Vagina (tissue), 2 donors: Measurements from ENCODE around the gene MAP4K4. TPM values are rescaled to one million over a fixed set of nuclear protein-coding genes. Genes with fewer than 3 reads are reported as not detected.
"Not testable (repeated sequence)": the region's sequence is repeated elsewhere in the genome, so short reads cannot be mapped to it uniquely, and the experiment has no call there.

Experiments
- DNase-seq, 2 donors: peaks; one replicate each; pipeline ENCODE4 v3.0.0-alpha.2; 2017; ENCODE audit errors: extremely low spot score in 2 of 2
- H3K27ac ChIP-seq: fragments of 200-600 bp; sonication (generic); one replicate; pipeline ENCODE4 v1.5.1; 2019
- H3K27me3 ChIP-seq: fragments of 200-600 bp; sonication (generic); one replicate; pipeline ENCODE4 v1.5.1; 2019
- H3K36me3 ChIP-seq, 2 donors: fragments of 200-600 bp; sonication (generic); one replicate each; pipeline ENCODE4 v1.5.1; 2017 to 2019
- H3K4me1 ChIP-seq: fragments of 200-600 bp; sonication (generic); one replicate; pipeline ENCODE4 v1.5.1; 2019
- H3K4me3 ChIP-seq, 2 donors: fragments of 200-600 bp; sonication (generic); 1 replicate in 1 of 2; 2 replicates in 1 of 2; pipeline ENCODE4 v1.5.1; 2016 to 2019
- H3K9me3 ChIP-seq: fragments of 200-600 bp; sonication (generic); one replicate; pipeline ENCODE4 v1.5.1; 2019
- POLR2A ChIP-seq, 2 donors: fragments of 450-650 bp; IDR thresholded peaks; one replicate each; pipeline ENCODE4 v1.6.1; 2017; ENCODE audit warnings: antibody characterized with exemption in 2 of 2, mild to moderate bottlenecking in 2 of 2, moderate library complexity in 2 of 2
- POLR2AphosphoS5 ChIP-seq, 2 donors: sonication (generic); formaldehyde crosslinking; IDR thresholded peaks; one replicate each; pipeline ENCODE4 v1.9.0; 2017; ENCODE audit warnings: antibody characterized with exemption in 2 of 2, mild to moderate bottlenecking in 2 of 2, low read depth in 1 of 2; ENCODE audit not compliant: insufficient read depth in 1 of 2
- intact Hi-C: fragments of 100-400 bp; cut with DNase I; formaldehyde crosslinking; loops from one replicate; pipeline ENCODE4 v1.15.1; 2023
- total RNA-seq: library from RNA; depleted of rRNA; stranded (reverse); fragments of >200 nt; gene quantifications from one replicate; pipeline ENCODE4 v1.2.3, GENCODE V29; 2016
- TF ChIP-seq, protein P1 (sequence below), 3 experiments: fragments of 450-650 bp in 2 of 3; fragments of 200-600 bp in 1 of 3; sonication (generic) in 1 of 3; IDR thresholded peaks; one replicate each; pipeline ENCODE4 v1.5.1; 2017 to 2019; ENCODE audit warnings: antibody characterized with exemption in 3 of 3, mild to moderate bottlenecking in 2 of 3, moderate library complexity in 2 of 3

Gene MAP4K4
- total RNA-seq, 1 donor from 2014 or later, result 75.9 TPM

DNA sequence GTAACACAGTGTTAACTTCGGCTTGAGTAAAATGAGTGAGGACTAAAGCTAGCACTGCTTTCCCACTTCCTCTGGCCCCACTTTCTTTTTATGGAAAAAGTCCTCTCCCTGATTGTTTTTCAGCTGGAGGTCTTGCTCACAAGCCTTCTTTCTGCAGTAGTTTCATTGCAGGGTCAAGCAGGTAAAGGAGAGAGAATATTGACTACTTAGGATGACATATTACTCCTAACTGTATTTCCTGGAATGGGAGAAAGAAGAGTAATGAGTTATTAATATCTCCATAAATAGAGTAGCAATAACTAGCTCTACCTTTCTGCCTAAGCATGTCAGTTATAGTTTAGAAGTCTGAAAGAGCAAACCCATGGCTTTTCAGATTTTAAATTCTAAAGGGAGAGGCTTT is 45.0 kb downstream of the MAP4K4 start:
- TF ChIP-seq, protein P1, sequence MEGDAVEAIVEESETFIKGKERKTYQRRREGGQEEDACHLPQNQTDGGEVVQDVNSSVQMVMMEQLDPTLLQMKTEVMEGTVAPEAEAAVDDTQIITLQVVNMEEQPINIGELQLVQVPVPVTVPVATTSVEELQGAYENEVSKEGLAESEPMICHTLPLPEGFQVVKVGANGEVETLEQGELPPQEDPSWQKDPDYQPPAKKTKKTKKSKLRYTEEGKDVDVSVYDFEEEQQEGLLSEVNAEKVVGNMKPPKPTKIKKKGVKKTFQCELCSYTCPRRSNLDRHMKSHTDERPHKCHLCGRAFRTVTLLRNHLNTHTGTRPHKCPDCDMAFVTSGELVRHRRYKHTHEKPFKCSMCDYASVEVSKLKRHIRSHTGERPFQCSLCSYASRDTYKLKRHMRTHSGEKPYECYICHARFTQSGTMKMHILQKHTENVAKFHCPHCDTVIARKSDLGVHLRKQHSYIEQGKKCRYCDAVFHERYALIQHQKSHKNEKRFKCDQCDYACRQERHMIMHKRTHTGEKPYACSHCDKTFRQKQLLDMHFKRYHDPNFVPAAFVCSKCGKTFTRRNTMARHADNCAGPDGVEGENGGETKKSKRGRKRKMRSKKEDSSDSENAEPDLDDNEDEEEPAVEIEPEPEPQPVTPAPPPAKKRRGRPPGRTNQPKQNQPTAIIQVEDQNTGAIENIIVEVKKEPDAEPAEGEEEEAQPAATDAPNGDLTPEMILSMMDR (IDR thresholded peaks at IDR 0.05), result no peak
- TF ChIP-seq POLR2A (IDR thresholded peaks at IDR 0.05) (no peak), POLR2AphosphoS5 (IDR thresholded peaks at IDR 0.05; ENCODE audit: insufficient read depth in 1 of 2, low read depth in 1 of 2) (no peak)
- no peak overlapping the region for H3K4me3 ChIP-seq
- peaks cover 69% of the 10 kb centered on the region for H3K4me1 ChIP-seq

DNA sequence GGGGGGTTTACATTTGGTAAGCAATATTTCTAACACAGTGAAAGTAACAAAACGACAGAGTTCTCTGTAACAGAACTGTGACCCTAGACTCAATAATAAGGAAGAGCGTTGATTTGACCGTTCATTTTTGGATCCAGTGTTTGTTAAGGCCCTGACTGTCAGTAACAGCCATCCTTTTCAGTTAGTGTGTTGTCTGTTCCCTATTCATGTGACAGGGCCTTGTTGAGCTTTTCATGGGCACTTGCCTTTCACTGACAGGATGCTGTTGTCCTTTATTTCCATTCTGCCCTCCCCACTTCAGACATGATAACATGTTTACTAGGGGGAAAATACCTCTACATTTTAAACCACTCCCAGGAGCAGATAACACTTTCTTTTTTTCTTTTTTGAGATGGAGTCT is 45.8 kb downstream of the MAP4K4 start:
- peak overlapping the region; percentile 67 for H3K27ac ChIP-seq
- no peak for DNase-seq
- TF ChIP-seq POLR2AphosphoS5 (IDR thresholded peaks at IDR 0.05; ENCODE audit: insufficient read depth in 1 of 2, low read depth in 1 of 2) (no peak), POLR2A (IDR thresholded peaks at IDR 0.05) (no peak)
- TF ChIP-seq, protein P1 (IDR thresholded peaks at IDR 0.05), result no peak
- no peaks in the 10 kb centered on the region for H3K27me3 ChIP-seq
- H3K4me1 ChIP-seq, result peaks cover 76% of the 10 kb centered on the region
- no peaks in the 10 kb centered on the region for H3K36me3 ChIP-seq
- intact Hi-C loops, result no loop called here
- no peak overlapping the region for H3K4me3 ChIP-seq
- no peaks in the 10 kb centered on the region for H3K9me3 ChIP-seq

More for the DNA sequence above, 45.0 kb downstream of the MAP4K4 start:
- no peak for DNase-seq
- no peaks in the 10 kb centered on the region for H3K9me3 ChIP-seq
- intact Hi-C loops, result no loop called here
- peak overlapping the region; percentile 67 for H3K27ac ChIP-seq
- no peaks in the 10 kb centered on the region for H3K27me3 ChIP-seq
- no peaks in the 10 kb centered on the region for H3K36me3 ChIP-seq

GRCh38 chr2:101744832-101745231 is 47.3 kb downstream of the MAP4K4 start:
- no peak overlapping the region for H3K27ac ChIP-seq
- H3K36me3 ChIP-seq, result no peaks in the 10 kb centered on the region
- intact Hi-C loops, result no loop called here
- no peaks in the 10 kb centered on the region for H3K27me3 ChIP-seq
- H3K9me3 ChIP-seq, result no peaks in the 10 kb centered on the region
- H3K4me3 ChIP-seq, result no peak overlapping the region
- H3K4me1 ChIP-seq, result peaks cover 73% of the 10 kb centered on the region
- no peak for DNase-seq
- TF ChIP-seq POLR2A (IDR thresholded peaks at IDR 0.05) (no peak), POLR2AphosphoS5 (IDR thresholded peaks at IDR 0.05; ENCODE audit: insufficient read depth in 1 of 2, low read depth in 1 of 2) (no peak)
- TF ChIP-seq, protein P1 (IDR thresholded peaks at IDR 0.05), result no peak

DNA sequence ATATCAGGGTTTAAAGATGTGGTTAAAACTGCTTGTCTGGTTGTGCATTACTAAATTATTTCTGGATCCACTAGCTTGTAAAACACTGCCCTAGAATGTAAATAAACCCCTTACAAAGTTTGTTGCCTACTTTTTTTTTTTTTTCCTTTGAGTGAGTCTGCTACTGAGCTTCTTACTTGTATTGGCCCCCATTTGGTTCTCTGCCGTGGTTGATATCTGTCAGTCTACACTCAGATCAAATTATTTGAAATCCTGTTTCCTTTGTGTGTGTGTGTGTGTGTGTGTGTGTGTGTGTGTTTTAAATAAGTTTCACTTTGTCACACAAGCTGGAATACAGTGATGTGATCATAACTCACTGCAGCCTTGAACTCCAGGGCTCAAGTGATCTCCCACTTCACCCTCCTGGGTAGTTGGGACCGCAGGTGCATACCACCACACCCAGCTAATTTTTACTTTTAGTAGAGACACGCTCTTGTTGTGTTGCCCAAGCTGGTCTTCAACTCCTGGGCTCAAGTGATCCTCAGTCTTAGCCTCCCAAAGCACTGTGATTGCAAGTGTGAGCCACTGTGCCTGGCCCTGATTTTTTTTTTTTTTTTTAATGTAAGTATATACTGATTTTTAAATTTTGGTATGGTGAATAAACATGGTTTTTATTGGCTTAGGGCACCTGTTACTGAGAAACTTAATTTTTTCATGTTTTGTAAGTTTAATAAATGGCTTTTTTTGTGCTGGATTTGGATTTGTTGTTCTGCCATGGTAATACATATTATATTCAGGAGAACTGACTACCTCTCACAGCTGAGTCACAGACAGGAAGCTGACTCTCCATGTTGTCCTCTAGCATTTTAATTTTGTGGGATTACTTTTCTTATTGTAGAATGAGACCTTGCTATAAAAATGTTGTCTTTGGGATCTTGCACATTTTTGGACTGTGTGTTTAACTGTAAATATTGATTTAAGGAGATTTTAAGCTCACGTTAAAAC is 48.5 kb downstream of the MAP4K4 start:
- H3K9me3 ChIP-seq, result no peaks in the 10 kb centered on the region
- no peaks in the 10 kb centered on the region for H3K27me3 ChIP-seq
- TF ChIP-seq, protein P1 (IDR thresholded peaks at IDR 0.05), result no peak
- no peak for TF ChIP-seq POLR2A (IDR thresholded peaks at IDR 0.05)
- TF ChIP-seq POLR2AphosphoS5 (IDR thresholded peaks at IDR 0.05; ENCODE audit: insufficient read depth in 1 of 2, low read depth in 1 of 2), result no peak
- no peaks in the 10 kb centered on the region for H3K36me3 ChIP-seq
- H3K4me1 ChIP-seq, result peaks cover 78% of the 10 kb centered on the region
- no peak for DNase-seq
- no peak overlapping the region for H3K4me3 ChIP-seq
- intact Hi-C loops, result no loop called here
- H3K27ac ChIP-seq, result no peak overlapping the region

DNA sequence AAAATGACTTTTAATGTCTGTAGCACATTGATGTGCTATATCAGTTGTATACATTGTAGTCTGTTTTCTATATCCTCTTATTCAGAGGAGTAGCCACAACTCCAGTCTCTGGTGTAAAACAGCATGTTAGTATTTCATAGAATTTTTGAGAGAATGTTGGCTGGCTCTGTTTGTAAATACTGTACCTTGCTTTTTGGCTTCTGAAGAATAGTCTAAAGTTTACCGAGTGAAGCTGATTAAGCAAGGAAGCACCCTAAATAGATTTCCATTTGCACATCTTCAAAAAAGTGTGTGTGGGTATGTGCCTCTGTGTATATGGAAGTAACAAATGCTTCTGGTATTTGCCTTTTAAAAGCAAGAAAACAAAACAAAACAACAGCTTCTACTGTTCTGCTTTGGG is 50.5 kb downstream of the MAP4K4 start:
- peaks cover 79% of the 10 kb centered on the region for H3K4me1 ChIP-seq
- no peaks in the 10 kb centered on the region for H3K9me3 ChIP-seq
- H3K27ac ChIP-seq, result no peak overlapping the region
- no peaks in the 10 kb centered on the region for H3K36me3 ChIP-seq
- intact Hi-C loops, result no loop called here
- TF ChIP-seq POLR2A (IDR thresholded peaks at IDR 0.05) (no peak), POLR2AphosphoS5 (IDR thresholded peaks at IDR 0.05; ENCODE audit: insufficient read depth in 1 of 2, low read depth in 1 of 2) (no peak)
- TF ChIP-seq, protein P1 (IDR thresholded peaks at IDR 0.05), result no peak
- no peaks in the 10 kb centered on the region for H3K27me3 ChIP-seq
- no peak overlapping the region for H3K4me3 ChIP-seq
- DNase-seq, result no peak

DNA sequence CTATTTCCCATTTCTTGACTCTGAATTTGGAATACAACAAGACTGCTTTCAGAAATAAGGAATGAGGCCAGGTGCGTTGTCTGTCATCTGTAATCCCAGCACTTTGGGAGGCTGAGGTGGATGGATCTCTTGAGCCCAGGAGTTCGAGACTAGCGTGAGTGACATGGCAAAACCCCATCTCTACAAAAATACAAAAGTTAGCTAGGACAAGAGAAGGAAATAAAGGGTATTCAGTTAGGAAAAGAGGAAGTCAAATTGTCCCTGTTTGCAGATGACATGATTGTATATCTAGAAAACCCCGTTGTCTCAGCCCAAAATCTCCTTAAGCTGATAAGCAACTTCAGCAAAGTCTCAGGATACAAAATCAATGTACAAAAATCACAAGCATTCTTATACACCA is 51.0 kb downstream of the MAP4K4 start:
- intact Hi-C loops, H3K9me3 ChIP-seq, DNase-seq, H3K36me3 ChIP-seq, H3K27me3 ChIP-seq, H3K27ac ChIP-seq, H3K4me3 ChIP-seq: not testable (repeated sequence)
- peaks cover 78% of the 10 kb centered on the region for H3K4me1 ChIP-seq
